IPS DF 6.9 (cell line): Measurements from ENCODE around the gene GPR150.

Experiments used
- DNase-seq: peaks from one replicate; pipeline ENCODE4 v3.0.0-alpha.2; 2013; ENCODE audit warnings: low read depth, low spot score
- H3K27ac ChIP-seq: one replicate; pipeline ENCODE4 v1.5.1; 2013; ENCODE audit warnings: low read length, control low read depth
- H3K27me3 ChIP-seq: 2 replicates; pipeline ENCODE4 v1.6.1; 2013; ENCODE audit warnings: mild to moderate bottlenecking, low read length; ENCODE audit not compliant: control insufficient read depth, insufficient read depth
- H3K36me3 ChIP-seq: 2 replicates; pipeline ENCODE4 v1.6.1; 2013; ENCODE audit warnings: low read length; ENCODE audit not compliant: control insufficient read depth, insufficient read depth
- H3K4me1 ChIP-seq: 2 replicates; pipeline ENCODE4 v1.6.1; 2013; ENCODE audit warnings: low read length; ENCODE audit not compliant: control insufficient read depth, insufficient read depth
- H3K4me3 ChIP-seq: 2 replicates; pipeline ENCODE4 v1.5.1; 2013; ENCODE audit warnings: mild to moderate bottlenecking, low read length
- H3K9me3 ChIP-seq: 2 replicates; pipeline ENCODE4 v1.6.1; 2013; ENCODE audit warnings: low read length, inconsistent platforms; ENCODE audit not compliant: control insufficient read depth, insufficient read depth
- WGBS: extraction: QIAGEN DNeasy Blood & Tissue Kit; methylation state at CpG from one replicate; pipeline ENCODE4 v1.1.7; 2013; ENCODE audit warnings: mixed read lengths, missing lambda C conversion rate; ENCODE audit not compliant: insufficient read length, insufficient coverage; 5-methylcytosine and 5-hydroxymethylcytosine counted together

The GPR150 gene

GRCh38 chr5:95606419-95606818 lies 13.5 kb upstream of the GPR150 start:
- H3K36me3 ChIP-seq: no peaks in the 10 kb centered on the region
- H3K9me3 ChIP-seq: no peaks in the 10 kb centered on the region
- H3K4me3 ChIP-seq: no peak overlapping the region
- DNase-seq: no peak
- WGBS: no CpG with 5 or more reads among the region's 1 CpG
- H3K27me3 ChIP-seq: no peaks in the 10 kb centered on the region
- no peak overlapping the region for H3K27ac ChIP-seq
- H3K4me1 ChIP-seq: no peaks in the 10 kb centered on the region

GRCh38 chr5:95609711-95610110 lies 10.2 kb upstream of the GPR150 start:
- WGBS: no CpG with 5 or more reads among the region's 3 CpGs
- Histone ChIP-seq H3K36me3 (no peaks in the 10 kb centered on the region), H3K9me3 (no peaks in the 10 kb centered on the region), H3K4me1 (no peaks in the 10 kb centered on the region), H3K27ac (no peak overlapping the region), H3K4me3 (no peak overlapping the region), H3K27me3 (no peaks in the 10 kb centered on the region)
- DNase-seq: no peak

GRCh38 chr5:95610546-95610945 lies 9.3 kb upstream of the GPR150 start:
- no peaks in the 10 kb centered on the region for H3K27me3 ChIP-seq
- no peaks in the 10 kb centered on the region for H3K36me3 ChIP-seq
- no peaks in the 10 kb centered on the region for H3K9me3 ChIP-seq
- no peak overlapping the region for H3K4me3 ChIP-seq
- H3K27ac ChIP-seq: no peak overlapping the region
- no peaks in the 10 kb centered on the region for H3K4me1 ChIP-seq
- no CpG with 5 or more reads among the region's 7 CpGs for WGBS
- DNase-seq: no peak

DNA sequence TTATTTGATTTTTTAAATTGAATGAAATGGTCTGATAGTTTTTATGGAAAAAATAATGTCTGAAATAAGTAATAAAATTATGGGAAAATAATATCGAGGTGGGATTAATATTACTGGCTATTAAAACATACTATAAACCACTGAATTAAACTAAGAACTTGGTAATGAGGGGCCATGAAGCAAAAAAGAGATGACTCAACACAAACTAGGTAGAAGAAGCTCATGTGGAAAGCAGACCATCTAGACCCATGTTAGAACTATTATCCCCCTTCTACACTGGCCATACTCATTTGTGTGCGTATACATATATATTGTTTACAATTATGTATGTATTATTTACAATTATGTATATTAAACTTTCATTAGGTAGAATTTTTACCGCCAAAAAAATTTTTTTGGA lies 8.5 kb upstream of the GPR150 start:
- H3K27ac ChIP-seq: no peak overlapping the region
- no peak for DNase-seq
- WGBS: 100% methylated on average over 1 of the region's 3 CpGs
- H3K4me1 ChIP-seq: no peaks in the 10 kb centered on the region
- H3K27me3 ChIP-seq: no peaks in the 10 kb centered on the region
- no peak overlapping the region for H3K4me3 ChIP-seq
- no peaks in the 10 kb centered on the region for H3K9me3 ChIP-seq
- H3K36me3 ChIP-seq: no peaks in the 10 kb centered on the region

GRCh38 chr5:95613514-95613913 lies 6.4 kb upstream of the GPR150 start:
- WGBS: no CpG with 5 or more reads among the region's 1 CpG
- Histone ChIP-seq H3K27ac (no peak overlapping the region), H3K4me1 (no peaks in the 10 kb centered on the region), H3K9me3 (no peaks in the 10 kb centered on the region), H3K4me3 (no peak overlapping the region), H3K27me3 (peaks cover 1% of the 10 kb centered on the region; the same call in 1 of the 2 replicates), H3K36me3 (no peaks in the 10 kb centered on the region)
- DNase-seq: no peak

DNA sequence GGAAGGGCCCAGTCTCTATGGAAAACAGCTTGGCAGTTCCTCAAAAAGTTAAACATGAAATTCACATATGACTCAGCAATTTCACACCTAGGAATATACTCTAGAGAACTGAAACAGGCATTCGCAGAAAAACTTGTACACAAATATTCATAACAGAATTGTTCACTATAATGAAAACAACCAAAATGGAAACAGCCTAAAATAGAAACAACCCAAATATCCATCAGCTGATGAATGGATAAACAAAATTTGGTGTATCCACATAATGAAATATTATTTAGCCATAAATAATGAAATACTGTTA lies 4.8 kb upstream of the GPR150 start:
- peaks cover 17% of the 10 kb centered on the region for H3K27me3 ChIP-seq
- no peaks in the 10 kb centered on the region for H3K9me3 ChIP-seq
- H3K4me1 ChIP-seq: no peaks in the 10 kb centered on the region
- no peak for DNase-seq
- no peak overlapping the region for H3K4me3 ChIP-seq
- WGBS: no CpG with 5 or more reads among the region's 1 CpG
- H3K36me3 ChIP-seq: no peaks in the 10 kb centered on the region
- H3K27ac ChIP-seq: no peak overlapping the region

DNA sequence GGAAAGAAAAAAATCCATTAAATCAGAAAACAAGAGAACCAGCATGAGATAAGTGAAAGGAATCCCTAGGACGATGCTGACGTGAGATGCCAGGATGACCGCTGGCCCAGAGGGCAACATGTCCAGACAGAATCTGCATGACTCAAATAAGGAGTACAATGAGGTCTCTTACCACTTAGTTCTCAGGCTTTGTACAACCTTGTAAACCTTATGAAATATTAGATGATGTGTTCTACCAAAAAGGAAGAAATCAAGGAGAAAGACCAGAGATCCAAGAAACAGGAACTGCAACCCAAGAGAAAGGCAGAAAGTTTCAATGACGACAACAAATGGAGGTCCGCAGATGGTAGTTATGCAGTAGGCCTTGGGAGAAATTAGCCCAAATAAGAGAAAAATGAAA lies 2.8 kb upstream of the GPR150 start:
- Histone ChIP-seq H3K36me3 (no peaks in the 10 kb centered on the region), H3K4me1 (no peaks in the 10 kb centered on the region), H3K27me3 (peaks cover 21% of the 10 kb centered on the region), H3K9me3 (no peaks in the 10 kb centered on the region), H3K27ac (no peak overlapping the region), H3K4me3 (no peak overlapping the region)
- WGBS: no CpG with 5 or more reads among the region's 5 CpGs
- DNase-seq: no peak

DNA sequence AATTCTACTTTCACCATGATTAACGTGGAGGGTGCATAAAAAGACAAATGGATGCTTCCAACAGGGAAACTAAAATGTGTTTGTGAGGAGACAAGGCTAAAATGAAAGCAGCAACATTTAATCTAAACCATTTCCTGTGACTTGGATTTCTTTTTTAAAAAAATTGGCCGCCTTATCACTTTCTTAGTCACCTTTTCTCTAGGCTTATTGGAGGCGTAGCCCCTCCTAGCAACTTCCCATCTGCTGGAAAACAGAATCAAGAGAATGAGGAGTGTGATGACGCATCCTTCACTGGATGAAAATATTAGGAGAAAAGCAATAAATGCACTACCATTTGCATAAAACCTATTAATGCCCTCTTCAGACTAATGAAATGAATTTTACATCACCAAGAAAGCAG lies 791 bp upstream of the GPR150 start:
- Histone ChIP-seq H3K27me3 (peaks cover 24% of the 10 kb centered on the region), H3K36me3 (no peaks in the 10 kb centered on the region), H3K4me1 (no peaks in the 10 kb centered on the region), H3K4me3 (no peak overlapping the region), H3K27ac (no peak overlapping the region), H3K9me3 (no peaks in the 10 kb centered on the region)
- no CpG with 5 or more reads among the region's 4 CpGs for WGBS
- no peak for DNase-seq

DNA sequence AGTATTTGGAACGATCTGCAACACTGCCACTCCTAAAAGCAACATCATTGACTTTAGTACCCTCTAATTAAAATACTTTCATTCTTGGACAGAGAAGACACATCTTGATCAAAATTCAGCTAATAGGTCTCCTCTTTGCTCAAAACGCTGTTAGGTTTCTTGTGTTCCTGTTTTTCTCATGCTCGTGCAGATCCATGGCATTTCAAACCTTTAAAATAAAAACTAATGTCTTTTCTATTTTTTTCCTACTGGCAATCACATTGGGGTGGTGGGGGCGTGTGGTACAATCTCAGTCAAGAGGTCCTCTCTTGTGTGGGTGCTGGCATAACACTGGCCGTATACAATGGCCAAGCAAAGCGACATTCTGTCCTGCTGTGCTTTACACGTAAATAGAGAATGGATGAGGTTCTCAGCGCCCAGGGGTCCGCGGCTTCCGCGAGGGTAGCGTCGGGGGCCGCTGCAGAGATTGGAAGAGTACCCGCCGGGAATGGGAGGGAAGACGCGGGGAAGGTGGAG lies 315 bp upstream of the GPR150 start:
- Histone ChIP-seq H3K36me3 (no peaks in the 10 kb centered on the region), H3K27me3 (peaks cover 24% of the 10 kb centered on the region), H3K9me3 (no peaks in the 10 kb centered on the region), H3K4me1 (no peaks in the 10 kb centered on the region), H3K4me3 (peak overlapping the region; percentile 5; the same call in 1 of the 2 replicates), H3K27ac (no peak overlapping the region)
- WGBS: no CpG with 5 or more reads among the region's 19 CpGs
- no peak for DNase-seq

DNA sequence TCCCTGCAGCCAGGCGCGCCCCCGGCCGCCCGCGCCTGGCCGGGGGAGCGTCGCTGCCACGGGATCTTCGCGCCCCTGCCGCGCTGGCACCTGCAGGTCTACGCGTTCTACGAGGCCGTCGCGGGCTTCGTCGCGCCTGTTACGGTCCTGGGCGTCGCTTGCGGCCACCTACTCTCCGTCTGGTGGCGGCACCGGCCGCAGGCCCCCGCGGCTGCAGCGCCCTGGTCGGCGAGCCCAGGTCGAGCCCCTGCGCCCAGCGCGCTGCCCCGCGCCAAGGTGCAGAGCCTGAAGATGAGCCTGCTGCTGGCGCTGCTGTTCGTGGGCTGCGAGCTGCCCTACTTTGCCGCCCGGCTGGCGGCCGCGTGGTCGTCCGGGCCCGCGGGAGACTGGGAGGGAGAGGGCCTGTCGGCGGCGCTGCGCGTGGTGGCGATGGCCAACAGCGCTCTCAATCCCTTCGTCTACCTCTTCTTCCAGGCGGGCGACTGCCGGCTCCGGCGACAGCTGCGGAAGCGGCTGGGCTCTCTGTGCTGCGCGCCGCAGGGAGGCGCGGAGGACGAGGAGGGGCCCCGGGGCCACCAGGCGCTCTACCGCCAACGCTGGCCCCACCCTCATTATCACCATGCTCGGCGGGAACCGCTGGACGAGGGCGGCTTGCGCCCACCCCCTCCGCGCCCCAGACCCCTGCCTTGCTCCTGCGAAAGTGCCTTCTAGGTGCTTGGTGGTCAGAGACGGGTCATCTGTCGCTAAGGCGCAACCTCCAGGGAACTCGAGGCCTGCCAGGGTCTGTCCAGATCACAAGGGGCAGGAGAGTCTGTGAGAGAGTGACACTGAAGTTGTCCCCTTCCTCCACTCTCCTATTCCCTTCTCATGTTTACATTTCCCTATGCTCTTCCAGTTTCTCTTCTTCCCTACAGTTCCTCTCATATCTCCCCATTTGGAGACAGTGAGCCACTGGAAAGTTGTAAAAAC lies 1.3 kb downstream of the GPR150 start:
- H3K4me1 ChIP-seq: no peaks in the 10 kb centered on the region
- WGBS: no CpG with 5 or more reads among the region's 92 CpGs
- no peak overlapping the region for H3K27ac ChIP-seq
- H3K4me3 ChIP-seq: peak overlapping the region; percentile 55; the same call in 1 of the 2 replicates
- no peaks in the 10 kb centered on the region for H3K36me3 ChIP-seq
- H3K27me3 ChIP-seq: peaks cover 24% of the 10 kb centered on the region
- no peaks in the 10 kb centered on the region for H3K9me3 ChIP-seq
- DNase-seq: no peak
